Measurements from ENCODE around the gene CASKIN1. TPM values are rescaled to one million over a fixed set of nuclear protein-coding genes. Genes with fewer than 3 reads are reported as not detected.

The CASKIN1 gene
- total and polyA plus RNA-seq, 2 donors from 2014 or later: 0.30 to 0.66 TPM

GRCh38 chr16:2237102-2237482 lies 40.7 kb upstream of the CASKIN1 start:
- Histone ChIP-seq H3K27ac (ENCODE audit: low read depth in 2 of 2, low read length in 2 of 2) (no peak overlapping the region), H3K4me1 (ENCODE audit: control insufficient read depth in 2 of 3, insufficient read depth in 2 of 3, low read depth in 1 of 3, low read length in 3 of 3) (peaks cover 0 to 7% (median 0%) of the 10 kb centered on the region in 3 donors), H3K4me3 (ENCODE audit: low read length in 3 of 3) (no peak overlapping the region), H3K36me3 (ENCODE audit: control insufficient read depth in 2 of 3, insufficient read depth in 3 of 3, low read length in 3 of 3) (peaks cover 0 to 12% (median 4%) of the 10 kb centered on the region in 3 donors), H3K9ac (ENCODE audit: low read length in 3 of 3) (no peak overlapping the region), H3K9me3 (ENCODE audit: control insufficient read depth in 2 of 3, insufficient read depth in 1 of 3, low read length in 3 of 3) (no peaks in the 10 kb centered on the region), H3K27me3 (ENCODE audit: control insufficient read depth, insufficient read depth, low read length) (no peaks in the 10 kb centered on the region)
- FAIRE-seq (no peak), DNase-seq (no peak)
- TF ChIP-seq CTCF (IDR thresholded peaks at IDR 0.05; ENCODE audit: borderline replicate concordance, extremely low read depth, insufficient read depth): no peak
- intact Hi-C loops (cut with DNase I): no loop called here

- no peak for FAIRE-seq
- no peak within 1 kb of the TSS for H3K9ac ChIP-seq (ENCODE audit: low read length in 3 of 3)
- H3K4me1 ChIP-seq (ENCODE audit: control insufficient read depth in 2 of 3, insufficient read depth in 2 of 3, low read depth in 1 of 3, low read length in 3 of 3): peaks cover 0 to 7% (median 0%) of the 10 kb centered on the region in 3 donors
- H3K9me3 ChIP-seq (ENCODE audit: control insufficient read depth in 2 of 3, insufficient read depth in 1 of 3, low read length in 3 of 3): no peaks in the 10 kb centered on the region
- no peak within 1 kb of the TSS for H3K27ac ChIP-seq (ENCODE audit: low read depth in 2 of 2, low read length in 2 of 2)
- H3K27me3 ChIP-seq (ENCODE audit: control insufficient read depth, insufficient read depth, low read length): no peaks in the 10 kb centered on the region
- peaks cover 0 to 15% (median 9%) of the 10 kb centered on the region in 3 donors for H3K36me3 ChIP-seq (ENCODE audit: control insufficient read depth in 2 of 3, insufficient read depth in 3 of 3, low read length in 3 of 3)
- no peak for TF ChIP-seq CTCF (IDR thresholded peaks at IDR 0.05; ENCODE audit: borderline replicate concordance, extremely low read depth, insufficient read depth)
- H3K4me3 ChIP-seq (ENCODE audit: low read length in 3 of 3): no peak within 1 kb of the TSS
- peak; percentile 50 to 82 (median 68) for DNase-seq
- intact Hi-C loops (cut with DNase I): no loop called here
Observed at GRCh38 chr16:2236337-2237101, 40.1 kb upstream of the CASKIN1 start, which contains the start of gene DNASE1L2. Gene DNASE1L2 (plus strand): TSS chr16:2236444. CDS start chr16:2236817, 373 bp downstream.

- H3K27ac ChIP-seq (ENCODE audit: low read depth in 2 of 2, low read length in 2 of 2): no peak overlapping the region
- no peaks in the 10 kb centered on the region for H3K27me3 ChIP-seq (ENCODE audit: control insufficient read depth, insufficient read depth, low read length)
- H3K4me1 ChIP-seq (ENCODE audit: control insufficient read depth in 2 of 3, insufficient read depth in 2 of 3, low read depth in 1 of 3, low read length in 3 of 3): peaks cover 0 to 7% (median 0%) of the 10 kb centered on the region in 3 donors
- H3K36me3 ChIP-seq (ENCODE audit: control insufficient read depth in 2 of 3, insufficient read depth in 3 of 3, low read length in 3 of 3): peaks cover 0 to 19% (median 12%) of the 10 kb centered on the region in 3 donors
- peak in 1 of 5 donors; percentile 67 for DNase-seq
- intact Hi-C loops (cut with DNase I): no loop called here
- no peak for TF ChIP-seq CTCF (IDR thresholded peaks at IDR 0.05; ENCODE audit: borderline replicate concordance, extremely low read depth, insufficient read depth)
- H3K9ac ChIP-seq (ENCODE audit: low read length in 3 of 3): no peak overlapping the region
- no peaks in the 10 kb centered on the region for H3K9me3 ChIP-seq (ENCODE audit: control insufficient read depth in 2 of 3, insufficient read depth in 1 of 3, low read length in 3 of 3)
- no peak for FAIRE-seq
- no peak overlapping the region for H3K4me3 ChIP-seq (ENCODE audit: low read length in 3 of 3)
Observed at GRCh38 chr16:2235695-2236336, 39.4 kb upstream of the CASKIN1 start.

All from kidney (tissue), 14 donors.